ENCODE results near the gene CBX3.

CBX3 gene

DNA sequence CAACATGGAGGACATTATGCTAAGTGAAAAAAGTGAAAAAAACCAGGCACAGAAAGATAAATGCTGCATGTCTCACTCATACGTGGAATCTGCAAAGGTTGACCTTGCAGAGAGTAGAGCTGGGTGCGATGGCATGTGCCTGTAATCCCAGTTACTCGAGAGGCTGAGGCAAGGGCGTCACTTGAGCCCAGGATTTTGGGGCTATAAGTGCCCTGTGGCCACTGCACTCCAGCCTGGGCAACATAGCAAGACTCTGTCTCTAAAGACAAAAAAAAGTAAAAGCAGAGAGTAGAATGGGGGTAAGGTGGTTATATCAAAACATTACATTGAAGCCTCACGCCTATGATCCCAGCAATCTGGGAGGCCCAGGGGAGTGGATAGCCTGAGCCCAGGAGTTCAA lies 22.8 kb downstream of the CBX3 start:
- no peak for TF ChIP-seq CTCF (IDR thresholded peaks at IDR 0.05; ENCODE audit: low read depth, low read length, missing control alignments)
- no peak overlapping the region for H3K4me3 ChIP-seq (ENCODE audit: low read depth, low read length)
- DNase-seq (ENCODE audit: low read depth) = no peak
- in situ Hi-C loops (cut with HindIII; ENCODE audit: low sequenced_read_pairs) = no loop called here

DNA sequence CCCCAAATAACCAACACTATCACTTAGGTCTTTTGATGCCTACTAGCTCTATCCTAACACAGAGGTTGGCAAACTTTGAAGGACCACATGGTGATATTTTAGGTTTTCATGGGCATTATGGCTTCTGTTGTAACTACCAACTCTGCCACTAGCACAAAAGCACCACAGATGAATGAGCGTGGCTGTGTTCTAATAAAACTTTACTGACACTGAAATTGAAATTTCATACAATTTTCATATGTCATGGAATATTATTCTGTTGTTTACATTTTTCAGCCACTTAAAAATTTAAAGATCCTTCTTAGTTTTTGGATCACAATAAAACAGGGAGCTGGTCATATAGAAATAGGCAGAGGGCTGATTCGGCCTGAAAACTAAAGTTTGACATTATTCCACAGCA lies 26.4 kb downstream of the CBX3 start:
- in situ Hi-C loops (cut with HindIII; ENCODE audit: low sequenced_read_pairs) = no loop called here
- TF ChIP-seq CTCF (IDR thresholded peaks at IDR 0.05; ENCODE audit: low read depth, low read length, missing control alignments) = no peak
- DNase-seq (ENCODE audit: low read depth) = no peak
- H3K4me3 ChIP-seq (ENCODE audit: low read depth, low read length) = no peak overlapping the region

GRCh38 chr7:26233902-26234511 lies 32.5 kb downstream of the CBX3 start:
- TF ChIP-seq CTCF (IDR thresholded peaks at IDR 0.05; ENCODE audit: low read depth, low read length, missing control alignments) = no peak
- H3K4me3 ChIP-seq (ENCODE audit: low read depth, low read length) = no peak overlapping the region
- DNase-seq (ENCODE audit: low read depth) = no peak
- in situ Hi-C loops (cut with HindIII; ENCODE audit: low sequenced_read_pairs) = no loop called here

DNA sequence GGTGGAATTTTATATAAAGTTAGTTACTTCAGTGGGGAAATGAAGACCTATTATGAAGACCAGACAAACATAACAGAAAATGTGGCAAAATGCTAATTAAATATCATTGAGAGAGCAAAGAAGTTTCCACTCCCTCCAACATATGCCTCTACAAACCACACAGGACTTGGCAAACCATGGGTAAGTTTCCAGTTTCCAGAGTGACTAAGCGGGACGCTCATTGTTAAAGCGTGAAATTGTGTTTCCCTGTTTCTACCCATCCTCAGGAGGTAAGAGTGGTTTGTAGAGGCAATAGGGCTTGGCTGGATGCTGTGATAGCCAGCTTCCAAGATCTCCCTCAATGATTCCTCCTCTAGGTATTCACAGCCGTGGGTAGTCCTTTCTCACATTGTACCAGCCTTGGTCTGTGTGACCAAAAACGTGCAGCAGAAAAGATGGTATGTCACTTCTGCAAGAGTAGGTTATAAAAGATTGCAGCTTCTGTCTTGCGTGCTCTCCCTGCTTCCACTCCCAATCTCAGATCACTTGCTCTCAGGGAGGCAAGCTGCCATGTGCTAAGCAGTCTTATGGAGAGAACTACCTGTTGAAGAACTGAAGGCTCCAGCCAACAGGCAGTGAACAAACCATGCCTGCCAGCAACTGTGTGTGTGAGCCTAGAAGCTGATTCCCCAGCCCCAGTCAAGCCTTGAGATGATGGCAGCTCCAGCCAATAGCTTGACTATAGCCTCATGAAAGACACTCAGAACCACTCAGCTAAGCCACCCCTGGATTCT lies 35.7 kb downstream of the CBX3 start:
- in situ Hi-C loops (cut with HindIII; ENCODE audit: low sequenced_read_pairs) = no loop called here
- DNase-seq (ENCODE audit: low read depth) = peak; percentile 22
- H3K4me3 ChIP-seq (ENCODE audit: low read depth, low read length) = no peak overlapping the region
- no peak for TF ChIP-seq CTCF (IDR thresholded peaks at IDR 0.05; ENCODE audit: low read depth, low read length, missing control alignments)

GRCh38 chr7:26238032-26238431 lies 36.5 kb downstream of the CBX3 start:
- no peak overlapping the region for H3K4me3 ChIP-seq (ENCODE audit: low read depth, low read length)
- in situ Hi-C loops (cut with HindIII; ENCODE audit: low sequenced_read_pairs) = no loop called here
- no peak for DNase-seq (ENCODE audit: low read depth)
- TF ChIP-seq CTCF (IDR thresholded peaks at IDR 0.05; ENCODE audit: low read depth, low read length, missing control alignments) = no peak

DNA sequence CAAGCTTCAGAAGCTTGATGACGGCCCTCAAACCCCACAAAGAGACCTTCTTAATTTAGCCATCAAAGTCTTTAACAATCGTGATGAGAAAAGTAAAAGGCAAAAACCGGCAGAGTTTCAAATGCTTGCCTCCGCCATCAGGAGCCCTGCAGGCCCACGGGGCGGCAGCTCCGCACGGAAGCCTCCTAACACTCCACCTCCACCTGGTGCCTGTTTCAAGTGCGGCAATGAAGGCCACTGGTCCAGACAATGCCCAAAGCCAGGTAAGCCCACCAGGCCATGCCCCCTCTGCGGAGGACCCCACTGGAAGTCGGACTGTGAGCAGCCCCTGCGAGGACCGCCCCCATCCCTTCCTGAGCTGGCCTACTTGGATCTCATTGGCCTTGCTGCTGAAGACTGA lies 43.6 kb downstream of the CBX3 start:
- in situ Hi-C loops (cut with HindIII; ENCODE audit: low sequenced_read_pairs) = no loop called here
- H3K4me3 ChIP-seq (ENCODE audit: low read depth, low read length) = no peak overlapping the region
- no peak for TF ChIP-seq CTCF (IDR thresholded peaks at IDR 0.05; ENCODE audit: low read depth, low read length, missing control alignments)
- no peak for DNase-seq (ENCODE audit: low read depth)

All from astrocyte of the cerebellum (primary cell).